HG03432 (cell line): ENCODE results near the gene PGM1.

ENCODE experiments used
- ATAC-seq: cut with Tn5 transposase; IDR thresholded peaks from one replicate; pipeline ENCODE4 v1.9.1; 2021; ENCODE audit warnings: mild to moderate bottlenecking, moderate library complexity; ENCODE audit not compliant: unreplicated experiment

PGM1 gene

DNA sequence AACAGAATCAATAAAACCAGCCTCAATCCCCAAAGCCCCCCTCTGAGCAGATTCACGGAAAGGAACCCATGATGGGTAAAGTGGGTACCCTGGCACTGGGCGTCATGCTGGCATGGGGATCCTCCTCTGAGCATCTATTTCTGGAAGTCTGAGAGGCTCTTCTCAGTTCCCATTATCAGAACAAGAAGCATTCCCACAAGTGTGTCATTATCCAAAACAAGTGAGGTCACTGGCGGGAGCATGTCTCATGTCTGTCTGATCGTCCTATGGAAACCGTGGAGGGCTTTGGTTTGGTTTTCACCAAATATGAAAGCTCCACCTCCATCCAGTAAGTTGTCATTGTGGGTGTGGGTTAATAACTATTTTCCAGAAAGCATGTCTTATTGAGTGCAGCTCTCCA, 70.7 kb downstream of the PGM1 start:
- ATAC-seq = no peak

DNA sequence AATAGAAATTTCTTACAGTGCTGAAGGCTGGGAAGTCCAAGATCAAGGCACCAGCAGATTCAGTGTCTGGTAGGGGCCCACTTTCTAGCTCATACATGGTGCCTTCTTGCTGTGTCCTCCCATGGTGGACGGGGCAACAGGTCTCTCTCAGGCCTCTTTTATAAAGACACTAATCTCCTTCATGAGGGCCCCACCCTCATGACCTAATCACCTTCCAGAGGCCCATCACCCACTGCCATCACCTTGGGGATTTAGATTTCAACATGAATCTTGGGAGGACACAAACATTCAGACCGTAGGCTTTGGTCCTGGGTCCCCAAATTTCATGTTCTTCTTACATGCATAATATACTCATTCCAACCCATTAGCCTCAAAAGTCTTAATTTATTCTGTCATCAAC, 71.5 kb downstream of the PGM1 start:
- ATAC-seq = no peak

DNA sequence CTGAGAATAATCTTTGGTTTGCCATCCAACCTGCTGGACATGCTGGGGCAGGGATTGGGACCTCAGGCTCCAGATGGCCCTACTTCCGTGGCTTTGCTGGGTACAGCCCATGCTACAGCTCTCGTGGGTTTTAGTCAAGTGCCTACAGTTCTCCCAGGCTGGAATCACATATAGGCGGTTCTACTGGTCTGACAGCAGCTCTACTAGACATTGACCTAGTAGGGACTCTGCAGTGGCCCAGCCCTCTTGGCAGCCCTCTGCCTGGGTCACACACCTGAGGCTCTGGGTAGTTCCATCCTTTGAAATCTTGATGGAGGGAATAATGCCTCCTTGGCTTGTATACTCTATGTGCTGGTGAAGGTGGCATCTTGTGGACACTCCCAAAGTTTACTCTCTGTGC, 72.2 kb downstream of the PGM1 start:
- ATAC-seq = no peak

DNA sequence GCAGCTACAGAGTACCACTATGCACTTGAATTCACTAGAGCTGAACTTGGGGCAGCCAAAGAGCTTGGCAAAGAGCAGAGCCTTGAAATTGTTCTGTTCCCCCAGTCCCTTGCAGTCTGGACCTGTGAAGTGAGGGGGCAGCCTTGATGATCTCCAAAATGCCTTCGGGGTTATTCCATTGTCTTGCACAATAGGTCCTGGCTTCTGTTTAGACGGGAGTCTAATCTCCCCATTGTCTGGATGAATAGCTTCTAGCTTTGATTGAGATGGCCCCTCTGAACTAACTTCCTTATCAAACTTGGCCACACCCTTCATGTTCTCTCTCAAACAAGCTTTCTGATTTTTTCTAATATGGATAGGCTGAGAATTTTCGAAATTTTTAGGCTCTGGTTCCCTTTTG, 72.6 kb downstream of the PGM1 start:
- ATAC-seq = no peak

DNA sequence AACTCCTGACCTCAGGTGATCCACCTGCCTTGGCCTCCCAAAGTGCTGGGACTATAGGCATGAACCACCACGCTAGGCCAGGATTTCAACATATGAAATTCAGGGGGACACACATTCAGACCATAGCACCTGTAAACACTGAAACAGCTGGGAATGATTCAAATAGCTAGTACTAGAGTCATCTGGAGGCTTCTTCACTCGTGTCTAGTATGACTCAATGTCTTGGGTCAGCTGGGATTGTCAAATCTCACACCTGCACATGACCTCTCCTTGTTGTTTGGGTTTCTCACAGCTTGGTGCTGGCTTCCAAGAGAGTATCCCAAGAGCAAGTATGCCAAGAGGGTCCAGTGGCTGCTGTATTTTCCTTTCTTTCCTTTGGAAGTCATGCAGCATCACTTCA, 75.1 kb downstream of the PGM1 start:
- peak; percentile 58 for ATAC-seq

DNA sequence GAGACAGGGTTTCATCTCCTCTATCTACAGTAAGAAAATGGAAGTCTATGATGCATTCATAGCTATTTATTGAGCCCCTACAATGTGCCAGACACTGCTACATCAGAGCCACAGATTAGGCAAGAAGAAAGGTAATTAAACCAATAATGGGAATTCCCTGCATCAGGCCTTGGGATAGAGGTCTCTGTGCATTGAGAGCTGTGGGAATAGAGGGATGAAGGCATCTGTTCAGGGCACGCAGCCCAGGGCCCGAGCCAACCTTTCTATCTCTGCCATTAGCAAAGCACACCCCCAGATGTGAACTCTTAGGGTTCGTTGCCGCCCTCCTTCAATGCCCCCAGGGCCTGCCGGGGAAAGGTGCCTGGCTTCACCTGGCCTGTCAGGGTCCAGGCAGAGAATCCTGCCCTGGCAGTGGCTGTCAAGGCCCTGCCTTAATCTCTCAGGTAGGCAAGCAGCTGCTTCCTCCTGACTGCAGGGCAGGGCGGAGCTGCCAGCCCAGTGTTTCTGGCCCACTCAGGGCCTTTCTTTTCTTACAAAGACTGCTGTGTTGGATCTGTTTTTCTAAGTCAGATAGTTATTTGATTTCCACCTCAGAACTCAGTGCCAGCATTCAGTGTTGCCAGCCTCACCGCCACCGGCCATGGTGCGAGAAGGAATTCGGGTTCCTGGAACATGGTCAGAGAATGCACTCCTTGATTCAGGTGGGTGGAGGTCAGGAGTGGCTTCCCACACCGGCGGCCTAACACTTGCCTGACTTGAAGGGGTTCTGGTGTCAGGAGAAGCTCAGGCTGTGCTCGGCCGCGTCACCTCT, 76.1 kb downstream of the PGM1 start:
- no peak for ATAC-seq

DNA sequence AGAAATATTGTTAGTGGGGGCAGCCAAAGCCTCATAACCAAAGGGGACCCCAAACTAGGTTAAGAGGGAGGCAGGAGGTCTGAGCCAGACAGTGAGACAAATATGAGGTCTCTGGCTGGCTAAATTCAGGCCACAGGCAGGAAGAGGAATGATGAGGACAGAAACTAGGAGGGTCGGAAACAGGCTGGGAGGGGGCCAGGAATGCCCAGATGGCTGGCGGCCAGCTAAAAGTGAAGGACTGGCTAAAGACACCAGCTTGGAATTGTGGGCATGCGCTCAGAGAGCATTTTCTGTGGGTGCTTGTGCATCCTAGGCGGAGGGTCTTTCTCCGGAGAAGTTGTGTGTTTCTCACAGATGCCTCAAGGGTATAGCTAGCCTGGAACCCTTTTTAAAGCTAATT, 77.0 kb downstream of the PGM1 start:
- ATAC-seq = no peak

DNA sequence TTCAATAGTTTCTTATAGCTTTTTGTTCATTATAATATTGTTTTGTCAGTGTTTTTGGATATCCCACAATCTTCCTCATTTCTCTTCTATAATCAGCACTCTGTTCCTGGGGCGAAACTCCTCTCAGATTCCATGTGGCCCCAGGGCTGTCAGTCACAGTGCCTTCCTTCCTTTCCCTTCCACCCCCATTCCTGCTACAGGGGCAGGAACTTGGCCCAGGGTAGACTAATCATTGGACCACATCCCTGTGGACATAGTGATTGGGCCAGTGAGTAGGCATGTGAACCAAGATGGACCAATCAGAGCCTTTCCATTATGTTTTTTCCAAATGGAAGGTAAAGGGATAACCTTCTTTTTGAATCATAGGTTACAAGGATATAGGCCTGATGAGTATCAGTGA, 78.3 kb downstream of the PGM1 start:
- ATAC-seq = no peak

DNA sequence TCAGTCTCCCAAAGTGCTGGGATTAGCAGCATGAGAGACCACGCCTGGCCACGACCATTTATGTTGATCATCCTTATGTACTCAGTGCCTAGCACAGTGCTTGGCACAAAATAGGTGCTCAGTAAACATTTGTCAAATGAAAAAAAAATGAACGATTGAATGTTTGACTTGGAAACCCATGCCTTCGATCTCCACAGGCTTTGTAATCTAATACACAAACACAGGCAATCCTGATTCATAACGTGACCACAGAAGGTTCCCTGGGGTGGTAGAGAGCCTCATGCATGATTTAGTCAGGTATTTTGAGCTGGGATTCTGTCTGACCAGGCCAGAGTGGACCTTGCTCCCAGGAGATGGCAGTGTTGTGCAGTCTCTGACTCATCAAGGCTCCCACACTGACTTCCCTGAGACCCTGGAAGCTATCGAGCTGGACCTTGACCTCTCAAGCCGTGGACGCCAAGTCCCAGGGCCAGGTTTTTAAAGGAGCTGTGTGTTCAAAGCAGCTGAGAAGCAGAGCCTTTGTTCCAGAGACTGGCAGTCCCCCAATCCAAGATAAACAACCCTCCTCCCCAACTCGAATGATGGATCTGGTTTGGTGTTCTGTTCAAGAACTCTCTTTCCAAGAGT, 81.1 kb downstream of the PGM1 start:
- peak; percentile 97 for ATAC-seq

DNA sequence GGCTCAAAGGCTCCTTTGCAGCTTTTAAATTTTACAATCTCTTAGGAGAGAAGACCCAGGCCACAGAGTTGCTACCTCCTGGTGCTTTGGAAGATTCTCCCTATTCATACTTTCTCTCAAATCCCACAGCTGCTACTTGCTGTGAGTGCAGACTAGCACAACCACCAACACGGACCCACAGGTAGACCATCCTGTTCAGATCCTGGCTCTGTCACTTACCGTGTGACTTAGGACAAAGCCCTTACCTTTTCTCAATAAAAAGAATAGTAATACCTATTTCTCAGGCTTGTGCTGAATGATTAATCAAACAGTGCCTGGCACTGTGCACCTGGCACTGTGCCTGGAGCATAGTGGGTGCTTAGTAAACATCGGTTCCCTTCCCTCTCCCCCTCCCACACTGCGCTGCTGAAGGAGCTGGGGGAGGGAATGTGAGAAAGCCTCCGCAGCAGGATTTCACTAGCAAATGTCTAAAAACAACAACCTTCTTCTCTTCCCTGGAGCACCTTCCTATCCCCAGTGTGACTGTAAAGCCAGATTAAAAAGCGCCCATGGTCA, 81.7 kb downstream of the PGM1 start:
- no peak for ATAC-seq

DNA sequence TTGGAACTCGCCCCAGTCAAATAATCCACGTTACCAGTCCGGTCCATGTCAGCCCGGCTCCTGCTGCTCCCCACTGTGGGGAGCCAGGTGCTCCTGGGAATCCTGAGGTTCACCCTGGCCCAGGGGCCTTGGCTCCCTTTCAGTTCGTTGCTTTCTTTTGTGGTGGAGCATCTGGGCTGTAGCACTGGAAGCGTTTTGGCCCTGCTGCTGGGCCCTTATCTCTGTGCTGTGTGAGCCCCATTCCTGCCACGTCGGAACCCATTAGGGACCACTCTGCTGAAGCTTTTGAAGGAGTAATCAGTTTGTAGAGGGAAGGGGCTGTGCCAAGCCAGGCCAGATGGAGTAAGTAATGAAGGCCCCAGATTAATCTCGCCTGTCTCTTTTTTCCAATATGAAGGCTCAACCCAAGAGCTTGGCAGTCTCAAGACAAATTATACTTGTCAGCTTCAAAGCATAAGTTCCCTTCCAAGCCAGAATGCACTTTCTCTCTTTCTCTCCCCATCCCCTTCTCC, 82.3 kb downstream of the PGM1 start:
- ATAC-seq = no peak

DNA sequence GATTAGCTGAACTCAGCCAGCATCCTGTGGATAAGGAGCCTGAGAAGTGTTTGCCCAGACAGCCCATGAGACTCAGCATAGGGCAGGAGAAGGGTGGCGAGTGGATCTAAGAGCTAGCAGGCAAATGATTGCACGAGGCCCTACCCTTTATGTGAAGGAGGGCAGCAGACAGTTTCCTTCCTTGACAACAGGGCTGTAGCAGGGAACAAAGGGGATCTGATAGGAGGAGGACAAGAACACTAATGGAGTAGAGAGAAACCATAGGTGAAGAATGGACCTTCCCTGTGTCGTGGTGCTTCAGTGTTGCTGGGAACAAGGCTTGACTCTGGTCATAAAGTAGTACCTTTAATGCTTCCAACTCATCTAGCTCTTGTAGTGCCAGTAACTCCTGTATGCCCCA, 84.3 kb downstream of the PGM1 start:
- ATAC-seq = no peak

DNA sequence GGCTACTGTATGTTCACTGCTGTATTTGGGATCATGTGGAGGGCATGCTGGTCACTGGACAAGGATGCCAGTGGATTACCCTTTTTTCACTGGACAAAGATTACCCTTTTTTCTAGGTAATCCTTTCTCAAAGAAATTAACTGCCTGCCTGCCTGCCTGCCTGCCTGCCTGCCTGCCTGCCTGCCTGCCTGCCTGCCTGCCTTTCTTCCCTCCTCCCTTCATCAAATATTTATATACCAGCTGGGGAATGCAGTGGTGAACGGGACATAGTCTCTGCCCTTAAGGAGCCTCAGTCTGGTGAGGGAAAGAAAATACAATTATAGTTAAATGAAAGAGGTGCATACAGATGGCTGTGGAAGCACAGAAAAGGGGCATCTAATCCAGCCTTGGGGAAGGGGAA, 85.0 kb downstream of the PGM1 start:
- ATAC-seq = no peak

DNA sequence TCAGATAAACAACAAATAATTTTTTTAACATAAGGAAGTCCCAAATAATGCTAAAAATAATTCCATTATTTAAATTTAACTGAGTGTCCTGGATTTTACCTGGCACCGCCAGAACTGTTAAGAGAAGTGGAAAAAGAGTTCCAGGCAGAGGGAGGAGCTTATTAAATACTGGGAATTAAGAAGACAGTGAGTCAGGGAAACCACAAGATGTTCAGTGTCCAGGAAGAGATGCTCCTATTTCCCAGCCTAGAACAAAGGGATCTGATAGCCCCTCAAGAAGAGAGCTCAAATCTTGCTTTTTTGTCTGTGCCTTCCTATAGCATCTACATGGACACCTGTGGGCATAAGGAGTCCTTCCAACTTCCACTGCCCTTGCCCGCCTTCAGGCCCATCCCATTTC, 85.9 kb downstream of the PGM1 start:
- ATAC-seq = no peak

DNA sequence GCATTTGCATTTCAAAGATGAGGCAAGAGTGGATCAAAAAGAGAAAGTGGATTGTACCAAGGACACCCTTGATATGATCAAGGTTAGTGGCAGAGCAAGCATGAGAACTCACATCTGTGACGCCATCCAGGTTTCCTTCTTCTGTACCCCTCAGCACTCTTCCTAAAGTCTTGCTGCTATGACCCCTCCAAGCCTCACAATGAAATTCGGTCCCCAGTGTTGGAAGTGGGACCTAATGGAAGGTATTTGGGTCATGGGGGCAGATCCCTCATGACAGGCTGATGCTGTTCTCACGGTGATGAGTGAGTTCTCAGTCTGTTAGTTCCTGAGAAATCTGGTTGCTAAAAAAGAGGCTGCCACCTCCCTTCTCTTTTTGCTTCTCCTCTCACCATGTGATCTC, 86.4 kb downstream of the PGM1 start:
- ATAC-seq = no peak

DNA sequence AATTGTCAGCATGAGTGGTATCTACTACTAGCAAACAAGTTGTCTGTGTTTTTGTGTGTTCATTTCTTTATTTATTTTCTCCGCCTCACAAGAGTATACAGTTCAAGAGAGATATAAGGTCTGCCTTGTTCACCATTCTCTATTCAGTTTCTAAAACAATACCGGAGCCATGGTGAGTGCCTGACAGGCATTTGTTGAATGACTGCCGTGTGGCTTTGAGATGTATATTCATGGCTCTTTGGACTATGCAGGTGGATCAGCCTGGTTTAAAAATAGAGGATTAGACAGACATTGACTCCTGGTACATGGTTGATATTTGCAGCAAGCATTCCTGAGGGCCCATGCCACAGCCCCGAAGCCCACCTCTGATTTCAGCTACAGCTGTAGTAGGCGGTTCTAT, 89.7 kb downstream of the PGM1 start:
- ATAC-seq = no peak

DNA sequence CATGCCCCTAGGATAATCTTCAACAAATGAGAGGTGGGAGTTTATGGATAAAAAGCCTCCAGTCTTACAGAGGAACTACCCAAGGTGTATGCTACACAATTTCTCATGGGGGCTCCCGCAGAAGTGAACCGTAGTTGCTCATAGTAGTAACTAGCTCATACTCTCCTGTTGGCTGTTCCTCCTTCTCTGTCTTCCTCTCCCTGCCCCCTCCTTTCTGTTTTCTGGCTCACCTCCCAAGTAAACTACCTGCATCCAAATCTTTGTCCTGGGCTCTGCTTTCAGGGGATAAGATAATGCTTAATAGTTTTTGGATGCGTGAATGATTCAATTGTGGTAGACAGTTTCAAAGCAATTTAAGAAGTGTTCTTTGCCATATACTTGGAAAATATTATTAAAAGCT, 90.5 kb downstream of the PGM1 start:
- ATAC-seq = no peak

DNA sequence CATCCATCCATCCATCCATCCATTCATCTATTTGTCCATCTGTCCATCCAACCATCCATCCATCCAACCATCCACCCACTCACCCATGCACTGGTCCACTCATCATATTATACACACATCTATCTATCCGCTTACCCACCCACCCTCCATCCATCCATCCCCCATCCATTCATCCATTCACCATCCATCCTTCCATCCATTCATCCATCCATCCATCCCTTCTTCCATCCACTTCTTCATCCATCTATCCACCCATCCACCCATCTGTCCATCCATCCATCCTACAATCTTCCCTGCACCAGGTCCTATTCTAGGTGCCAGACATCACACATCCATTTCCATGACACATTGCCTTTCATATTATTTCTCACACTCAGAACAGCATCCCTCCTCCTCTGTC, 93.5 kb downstream of the PGM1 start:
- ATAC-seq = no peak

DNA sequence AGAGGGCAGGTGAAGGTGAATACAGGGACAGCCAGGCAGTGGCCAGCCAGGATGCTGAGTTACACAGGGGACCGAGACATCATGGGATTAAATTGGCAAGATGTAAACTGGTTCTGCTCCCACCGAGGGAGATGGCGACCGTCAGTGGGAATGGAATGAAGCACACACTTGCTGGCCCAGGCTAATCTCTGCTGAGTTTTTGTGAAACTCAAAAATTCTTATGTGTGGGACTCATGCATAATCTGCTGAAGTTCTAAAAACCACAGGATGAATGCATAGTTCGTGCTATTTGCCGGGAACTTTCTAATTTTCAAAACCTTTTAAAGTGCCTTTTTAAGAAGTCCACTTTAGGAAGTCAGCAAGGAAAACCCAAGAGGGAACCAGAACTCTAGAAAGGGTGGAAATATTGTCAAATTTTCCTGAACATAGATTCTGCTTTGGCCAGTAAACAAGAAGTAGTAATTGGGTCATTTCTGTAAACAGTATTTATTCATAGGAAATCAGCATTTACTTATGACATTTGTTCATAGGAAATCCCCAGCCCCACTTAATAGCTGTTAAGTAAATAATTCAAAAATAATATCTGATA, 95.2 kb downstream of the PGM1 start:
- ATAC-seq = no peak

DNA sequence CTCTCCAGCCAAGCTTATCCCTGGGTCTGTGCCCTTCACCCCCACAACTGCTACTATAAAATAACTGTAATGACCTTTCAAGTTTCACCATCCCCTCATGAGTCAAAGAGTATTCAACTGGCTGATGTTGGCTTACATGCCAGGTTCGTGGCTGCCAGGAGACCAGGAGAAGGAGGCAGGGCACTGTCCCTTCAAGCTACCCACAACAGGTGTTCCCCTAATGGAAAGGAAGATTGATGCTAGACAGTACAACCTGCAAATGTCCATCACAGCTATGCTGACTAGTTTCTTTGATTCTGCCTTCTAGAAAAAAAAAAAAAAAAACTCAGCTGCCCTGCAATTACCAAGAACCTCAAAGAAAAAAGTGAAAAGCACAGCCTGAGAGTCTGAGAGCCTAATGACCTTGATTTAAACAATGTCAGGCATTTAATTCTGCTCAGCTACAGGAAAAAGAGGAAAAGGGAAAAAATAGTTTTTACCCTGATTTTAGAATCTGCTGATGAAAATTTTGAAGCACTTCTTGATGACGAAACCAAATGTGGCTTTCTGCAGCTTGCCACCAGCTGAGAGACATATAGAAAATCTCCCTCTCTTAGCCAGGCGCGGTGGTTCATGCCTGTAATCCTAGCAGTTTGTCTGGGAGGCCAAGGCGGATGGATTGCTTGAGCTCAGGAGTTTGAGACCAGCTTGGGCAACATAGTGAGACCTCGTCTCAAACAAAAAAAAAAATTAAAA, 97.9 kb downstream of the PGM1 start:
- no peak for ATAC-seq

DNA sequence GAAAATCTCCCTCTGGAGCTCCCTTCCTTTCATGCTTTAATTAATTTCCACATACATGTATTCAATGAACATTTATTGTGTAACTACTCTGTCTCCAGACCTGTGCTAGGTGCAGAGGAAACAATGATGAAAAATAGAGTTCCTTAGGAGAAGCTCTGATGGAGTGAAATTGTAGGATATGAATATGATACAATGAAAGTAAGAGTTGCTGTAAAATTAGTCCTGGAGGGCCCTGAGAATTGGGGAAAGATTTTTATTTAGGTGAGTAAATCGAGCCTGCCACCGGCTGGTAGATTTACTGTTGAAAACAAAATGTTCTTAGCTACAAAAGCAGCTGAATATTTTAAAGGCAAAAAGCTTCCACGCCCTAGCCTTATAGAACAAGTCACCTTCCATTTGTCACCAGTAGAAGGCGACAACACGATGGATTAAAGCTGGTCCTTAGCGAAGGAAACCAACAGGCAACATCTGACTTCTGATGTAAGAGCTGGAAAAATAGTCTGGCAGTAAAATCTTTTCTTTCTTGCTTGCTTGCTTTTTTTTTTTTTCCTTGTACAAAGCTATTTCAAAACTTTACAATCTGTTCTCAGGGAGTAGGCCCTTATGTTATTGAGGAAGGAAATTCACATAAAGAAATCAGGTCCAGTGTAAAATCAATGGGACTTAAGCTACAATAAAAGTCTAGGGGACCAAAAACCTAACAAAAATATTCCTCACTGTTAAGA, 98.7 kb downstream of the PGM1 start:
- ATAC-seq = peak; percentile 61
